Measurements from ENCODE around the gene BCDIN3D.

DNA sequence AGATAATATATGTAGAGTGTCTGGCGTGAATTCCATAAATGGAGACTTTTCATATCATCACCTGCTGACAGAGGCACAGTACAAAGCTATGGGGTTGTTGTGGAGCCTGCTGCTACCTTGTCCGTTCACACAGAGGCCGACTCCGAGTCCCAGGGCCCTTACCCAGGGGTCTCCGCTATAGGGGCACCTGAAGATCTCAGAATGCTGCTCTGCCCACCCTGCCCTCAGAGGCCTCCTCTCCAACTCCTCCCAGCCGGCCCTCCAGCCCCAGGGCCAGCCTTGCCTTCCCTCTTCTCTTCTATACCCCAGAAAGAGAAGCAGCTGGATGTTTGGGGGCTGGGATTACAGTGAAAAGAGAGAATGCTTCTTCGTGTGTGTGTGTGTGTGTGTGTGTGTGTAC lies 36.0 kb downstream of the BCDIN3D start:
- TF ChIP-seq, protein P1, sequence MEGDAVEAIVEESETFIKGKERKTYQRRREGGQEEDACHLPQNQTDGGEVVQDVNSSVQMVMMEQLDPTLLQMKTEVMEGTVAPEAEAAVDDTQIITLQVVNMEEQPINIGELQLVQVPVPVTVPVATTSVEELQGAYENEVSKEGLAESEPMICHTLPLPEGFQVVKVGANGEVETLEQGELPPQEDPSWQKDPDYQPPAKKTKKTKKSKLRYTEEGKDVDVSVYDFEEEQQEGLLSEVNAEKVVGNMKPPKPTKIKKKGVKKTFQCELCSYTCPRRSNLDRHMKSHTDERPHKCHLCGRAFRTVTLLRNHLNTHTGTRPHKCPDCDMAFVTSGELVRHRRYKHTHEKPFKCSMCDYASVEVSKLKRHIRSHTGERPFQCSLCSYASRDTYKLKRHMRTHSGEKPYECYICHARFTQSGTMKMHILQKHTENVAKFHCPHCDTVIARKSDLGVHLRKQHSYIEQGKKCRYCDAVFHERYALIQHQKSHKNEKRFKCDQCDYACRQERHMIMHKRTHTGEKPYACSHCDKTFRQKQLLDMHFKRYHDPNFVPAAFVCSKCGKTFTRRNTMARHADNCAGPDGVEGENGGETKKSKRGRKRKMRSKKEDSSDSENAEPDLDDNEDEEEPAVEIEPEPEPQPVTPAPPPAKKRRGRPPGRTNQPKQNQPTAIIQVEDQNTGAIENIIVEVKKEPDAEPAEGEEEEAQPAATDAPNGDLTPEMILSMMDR (IDR thresholded peaks at IDR 0.05) = no peak
- no peak for TF ChIP-seq POLR2A (IDR thresholded peaks at IDR 0.05)
